ENCODE data around the gene PTER.

- TF ChIP-seq CTCF (conservative IDR thresholded peaks at IDR 0.05; ENCODE audit: low read length), result no peak
- no peak for TF ChIP-seq EZH2phosphoT487 (IDR thresholded peaks at IDR 0.05; ENCODE audit: borderline replicate concordance, low read depth, low read length)
These were observed 84.1 kb downstream of the PTER start for GRCh38 chr10:16520900-16521299.

Measured in OCI-LY7 (cell line).